H1 (cell line): ENCODE results near the gene KRT9. TPM values are rescaled to one million over a fixed set of nuclear protein-coding genes. Genes with fewer than 3 reads are reported as not detected.

Source experiments
- CTCF ChIA-PET: fragments of 300-600 bp; sonication (Branson Sonifier 250); formaldehyde crosslinking; loops from one replicate; lab custom pipeline; 2021; ENCODE audit not compliant: partially characterized antibody; lab: Charles Lee
- POLR2A ChIA-PET: fragments of 300-600 bp; sonication (Branson Sonifier 250); formaldehyde crosslinking; loops from one replicate; lab custom pipeline; 2021; ENCODE audit warnings: inconsistent platforms; ENCODE audit not compliant: partially characterized antibody; lab: Charles Lee
- DNase-seq, 2 experiments: peaks; one replicate each; pipeline versions ENCODE4 v3.0.0 to v3.0.0-alpha.2; 2010 to 2022; ENCODE audit warnings: low spot score in 2 of 2, low read depth in 1 of 2, mixed read lengths in 1 of 2
- FAIRE-seq: peaks from 2 replicates; lab custom pipeline; 2011; peaks lifted over from hg19 to GRCh38; lab: Jason Lieb, UNC
- H2AFZ ChIP-seq: 2 replicates; pipeline ENCODE4 v1.8.1; 2012; ENCODE audit warnings: low read length, inconsistent platforms
- H2AK5ac ChIP-seq: 2 replicates; pipeline ENCODE4 v1.6.1; 2013; ENCODE audit warnings: low read depth, low read length
- H2BK120ac ChIP-seq: replicated peaks from 2 replicates; pipeline ENCODE3; 2013; ENCODE audit warnings: low read depth, low read length, inconsistent platforms
- H2BK12ac ChIP-seq: 2 replicates; pipeline ENCODE4 v1.6.1; 2013; ENCODE audit warnings: low read depth, low read length
- H2BK15ac ChIP-seq: 2 replicates; pipeline ENCODE4 v1.6.1; 2013; ENCODE audit warnings: low read length
- H2BK20ac ChIP-seq: 2 replicates; pipeline ENCODE4 v1.6.1; 2013; ENCODE audit warnings: low read length
- H2BK5ac ChIP-seq: 2 replicates; pipeline ENCODE4 v1.6.1; 2013; ENCODE audit warnings: low read depth, low read length
- H3K14ac ChIP-seq: 2 replicates; pipeline ENCODE4 v1.6.1; 2013; ENCODE audit warnings: inconsistent platforms; ENCODE audit not compliant: insufficient read length
- H3K18ac ChIP-seq: 2 replicates; pipeline ENCODE4 v1.6.1; 2013; ENCODE audit warnings: low read length; ENCODE audit errors: extremely low read depth
- H3K23ac ChIP-seq: 2 replicates; pipeline ENCODE4 v1.6.1; 2013; ENCODE audit warnings: inconsistent platforms; ENCODE audit not compliant: insufficient read length
- H3K23me2 ChIP-seq: 2 replicates; pipeline ENCODE4 v1.6.1; 2013; ENCODE audit warnings: low read depth, low read length
- H3K27ac ChIP-seq: 2 replicates; pipeline ENCODE4 v1.6.1; 2011; ENCODE audit warnings: low read depth, low read length, inconsistent platforms
- H3K27me3 ChIP-seq, 4 experiments: replicated peaks in 1 of 4; 1 replicate in 1 of 4; 2 replicates in 3 of 4; pipeline versions ENCODE4 v1.6.1 to v1.8.1; 2011 to 2013; ENCODE audit warnings: low read length in 3 of 4, mild to moderate bottlenecking in 3 of 4, inconsistent platforms in 2 of 4, mixed read lengths in 2 of 4, moderate library complexity in 1 of 4; ENCODE audit not compliant: control insufficient read depth in 3 of 4, insufficient read depth in 3 of 4; ENCODE audit errors: extremely low read depth in 1 of 4
- H3K36me3 ChIP-seq, 4 experiments: 2 replicates each; pipeline versions ENCODE4 v1.6.1 to v1.8.1; 2011 to 2013; ENCODE audit warnings: mild to moderate bottlenecking in 4 of 4, low read length in 3 of 4, moderate library complexity in 2 of 4, control low read depth in 1 of 4, inconsistent platforms in 1 of 4; ENCODE audit not compliant: insufficient read depth in 4 of 4, control insufficient read depth in 2 of 4
- H3K4ac ChIP-seq: replicated peaks from 2 replicates; pipeline ENCODE3; 2013; ENCODE audit warnings: low read length, low read depth, mixed read lengths, inconsistent platforms; ENCODE audit not compliant: insufficient read length
- H3K4me1 ChIP-seq, 4 experiments: replicated peaks in 1 of 4; 1 replicate in 1 of 4; 2 replicates in 3 of 4; pipeline versions ENCODE4 v1.6.1 to v1.8.1; 2011 to 2013; ENCODE audit warnings: low read length in 3 of 4, inconsistent platforms in 2 of 4, mixed read lengths in 1 of 4; ENCODE audit not compliant: insufficient read depth in 4 of 4, control insufficient read depth in 3 of 4
- H3K4me2 ChIP-seq, 2 experiments: 2 replicates each; pipeline versions ENCODE4 v1.6.1 to v1.8.1; 2011 to 2013; ENCODE audit warnings: low read depth in 2 of 2, low read length in 2 of 2, control low read depth in 1 of 2, inconsistent platforms in 1 of 2, mild to moderate bottlenecking in 1 of 2; ENCODE audit not compliant: insufficient read depth in 1 of 2
- H3K4me3 ChIP-seq, 4 experiments: fragments of 200-600, 300-600 bp in 1 of 4; sonication (generic), shearing (Covaris generic), sonication (Bioruptor Twin) in 1 of 4; 2 replicates each; pipeline versions ENCODE4 v1.5.1 to v1.8.1; 2011 to 2016; ENCODE audit warnings: low read length in 4 of 4, low read depth in 3 of 4, control low read depth in 2 of 4, inconsistent platforms in 2 of 4, mild to moderate bottlenecking in 2 of 4, mixed read lengths in 1 of 4, moderate library complexity in 1 of 4; ENCODE audit not compliant: insufficient read depth in 2 of 4; ENCODE audit errors: extremely low read depth in 1 of 4
- H3K56ac ChIP-seq: replicated peaks from 2 replicates; pipeline ENCODE3; 2013; ENCODE audit warnings: low read depth, mild to moderate bottlenecking, mixed read lengths, low read length, inconsistent platforms; ENCODE audit not compliant: insufficient read length
- H3K79me1 ChIP-seq: 2 replicates; pipeline ENCODE4 v1.6.1; 2013; ENCODE audit warnings: low read depth, low read length, control low read depth
- H3K79me2 ChIP-seq, 2 experiments: 2 replicates each; pipeline versions ENCODE4 v1.6.1 to v1.8.1; 2012 to 2013; ENCODE audit warnings: low read length in 2 of 2, mild to moderate bottlenecking in 2 of 2, inconsistent platforms in 1 of 2; ENCODE audit not compliant: insufficient read depth in 2 of 2, control insufficient read depth in 1 of 2
- H3K9ac ChIP-seq, 4 experiments: replicated peaks in 1 of 4; 1 replicate in 1 of 4; 2 replicates in 3 of 4; pipeline versions ENCODE4 v1.6.1 to v1.8.1; 2011 to 2013; ENCODE audit warnings: low read depth in 3 of 4, low read length in 3 of 4, control low read depth in 2 of 4, mild to moderate bottlenecking in 2 of 4, moderate library complexity in 2 of 4, inconsistent platforms in 1 of 4; ENCODE audit errors: extremely low read depth in 1 of 4
- H3K9me3 ChIP-seq, 2 experiments: 2 replicates each; pipeline versions ENCODE4 v1.6.1 to v1.8.1; 2012 to 2013; ENCODE audit warnings: mild to moderate bottlenecking in 2 of 2, moderate library complexity in 2 of 2, control low read depth in 1 of 2, inconsistent platforms in 1 of 2, low read depth in 1 of 2, low read length in 1 of 2, mixed read lengths in 1 of 2; ENCODE audit not compliant: insufficient read depth in 2 of 2
- H4K20me1 ChIP-seq, 2 experiments: replicated peaks in 1 of 2; 2 replicates each; pipeline versions ENCODE3 to v1.8.1; 2011 to 2013; ENCODE audit warnings: inconsistent platforms in 2 of 2, low read length in 2 of 2, mild to moderate bottlenecking in 1 of 2; ENCODE audit not compliant: insufficient read depth in 2 of 2, control insufficient read depth in 1 of 2
- H4K5ac ChIP-seq: 2 replicates; pipeline ENCODE4 v1.6.1; 2013; ENCODE audit warnings: low read length, low read depth, mixed read lengths, inconsistent platforms; ENCODE audit not compliant: insufficient read length
- H4K8ac ChIP-seq: 2 replicates; pipeline ENCODE4 v1.8.0; 2013; ENCODE audit warnings: mild to moderate bottlenecking, moderate library complexity, low read length, inconsistent platforms; ENCODE audit not compliant: insufficient read depth; ENCODE audit errors: extremely low read depth
- H4K91ac ChIP-seq: replicated peaks from 2 replicates; pipeline ENCODE3; 2013; ENCODE audit warnings: low read length, mixed read lengths, inconsistent platforms; ENCODE audit not compliant: insufficient read length
- CBX5 ChIP-seq: fragments of 300-800, 300-1000 bp; sonication (generic); IDR thresholded peaks from 2 replicates; pipeline ENCODE4 v1.7.1; 2016; ENCODE audit warnings: antibody characterized with exemption, low read length, low read depth
- EP300 ChIP-seq, 2 experiments: IDR thresholded peaks; 1 replicate in 1 of 2; 2 replicates in 1 of 2; pipeline ENCODE4 v1.6.1; 2011 to 2012; ENCODE audit warnings: low read depth in 2 of 2, low read length in 2 of 2, mild to moderate bottlenecking in 2 of 2, borderline replicate concordance in 1 of 2, inconsistent platforms in 1 of 2, moderate library complexity in 1 of 2
- FOSL1 ChIP-seq: IDR thresholded peaks from 2 replicates; pipeline ENCODE4 v1.6.1; 2011; ENCODE audit warnings: mild to moderate bottlenecking, low read depth, low read length, moderate library complexity; ENCODE audit not compliant: insufficient read depth
- GTF2F1 ChIP-seq: IDR thresholded peaks from 2 replicates; pipeline ENCODE4 v1.6.1; 2012; ENCODE audit warnings: low read depth, low read length, improper control_type of control experiment, borderline replicate concordance
- KDM1A ChIP-seq: fragments of 200-600, 300-600 bp; sonication (generic); IDR thresholded peaks from 2 replicates; pipeline ENCODE4 v1.7.1; 2016; ENCODE audit warnings: mild to moderate bottlenecking, low read length, borderline replicate concordance
- KDM4A ChIP-seq: IDR thresholded peaks from one replicate; pipeline ENCODE4 v1.7.1; 2012; ENCODE audit warnings: low read depth, mild to moderate bottlenecking, moderate library complexity, low read length, inconsistent platforms; ENCODE audit not compliant: severe bottlenecking
- NANOG ChIP-seq: IDR thresholded peaks from 2 replicates; pipeline ENCODE4 v1.6.1; 2011; ENCODE audit warnings: low read length, low read depth, mild to moderate bottlenecking, inconsistent platforms; ENCODE audit not compliant: insufficient read depth, poor library complexity, severe bottlenecking
- NRF1 ChIP-seq: IDR thresholded peaks from 2 replicates; pipeline ENCODE4 v1.6.1; 2011; ENCODE audit warnings: mild to moderate bottlenecking, low read depth, low read length, improper control_type of control experiment
- RAD21 ChIP-seq, 2 experiments: IDR thresholded peaks in 1 of 2; conservative IDR thresholded peaks in 1 of 2; 2 replicates each; pipeline ENCODE4 v1.6.1; 2011; ENCODE audit warnings: low read depth in 2 of 2, low read length in 2 of 2, improper control_type of control experiment in 1 of 2, inconsistent platforms in 1 of 2, mild to moderate bottlenecking in 1 of 2, moderate library complexity in 1 of 2
- RXRA ChIP-seq: IDR thresholded peaks from 2 replicates; pipeline ENCODE4 v1.6.1; 2011; ENCODE audit warnings: low read depth, mild to moderate bottlenecking, low read length, moderate library complexity; ENCODE audit not compliant: insufficient read depth
- SP2 ChIP-seq: IDR thresholded peaks from 2 replicates; pipeline ENCODE4 v1.6.1; 2012; ENCODE audit warnings: mild to moderate bottlenecking, low read length, inconsistent platforms
- SP4 ChIP-seq: IDR thresholded peaks from 2 replicates; pipeline ENCODE4 v1.6.1; 2012; ENCODE audit warnings: low read length, inconsistent platforms
- SRF ChIP-seq: IDR thresholded peaks from 2 replicates; pipeline ENCODE4 v1.6.1; 2011; ENCODE audit warnings: mild to moderate bottlenecking, low read depth, low read length, moderate library complexity
- TEAD4 ChIP-seq: IDR thresholded peaks from 2 replicates; pipeline ENCODE4 v1.6.1; 2012; ENCODE audit warnings: low read depth, low read length, inconsistent platforms, mixed read lengths
- WGBS, 2 experiments: shearing (Covaris generic) in 1 of 2; methylation state at CpG; one replicate each; pipeline versions ENCODE4 v1.1.6 to v1.1.7; 2013 to 2015; ENCODE audit warnings: low lambda C conversion rate in 2 of 2, mixed read lengths in 2 of 2, inconsistent platforms in 1 of 2, low coverage in 1 of 2, missing lambda C conversion rate in 1 of 2; ENCODE audit not compliant: insufficient replicate concordance in 2 of 2, insufficient coverage in 1 of 2, insufficient read length in 1 of 2; ENCODE audit errors: extremely low coverage in 1 of 2, missing lambda C conversion rate in 1 of 2; 5-methylcytosine and 5-hydroxymethylcytosine counted together
- polyA plus RNA-seq, 7 experiments: library from polyadenylated mRNA; depleted of rRNA in 3 of 7; stranded (reverse) in 5 of 7; unstranded in 2 of 7; fragments of >200 nt in 5 of 7; fragments of 200-250 nt in 2 of 7; gene quantifications; 1 replicate in 5 of 7; 2 replicates in 1 of 7; 4 replicates in 1 of 7; pipeline versions ENCODE4 v1.2.1 to v1.2.3, GENCODE V29; 2011 to 2013; ENCODE audit warnings: missing spikeins in 2 of 7, mixed read lengths in 2 of 7
- total RNA-seq: library from RNA; stranded (reverse); fragmentation: NEBNext Ultra II Directional; extraction: Animal tissue kit (Norgen Biotek cat#: 25700); gene quantifications from 2 replicates; pipeline ENCODE4 v1.2.1, GENCODE V29; 2021

The KRT9 gene
- total and polyA plus RNA-seq, 2 of the 8 experiments (the other 6 are each of a cell fraction or from before 2014, with no cell fraction given): not detected

- Histone ChIP-seq H3K4me2 (no peak overlapping the region), H4K91ac (no peak overlapping the region), H3K23me2 (no peaks in the 10 kb centered on the region), H2BK12ac (peak overlapping the region; percentile 84; the same call in 1 of the 2 replicates), H4K5ac (no peak overlapping the region), H3K36me3 (no peaks in the 10 kb centered on the region), H3K27ac (no peak overlapping the region), H3K23ac (no peak overlapping the region), H3K4me3 (no peak overlapping the region), H2AK5ac (no peak overlapping the region), H3K4ac (no peak overlapping the region), H3K14ac (no peak overlapping the region), H2AFZ (no peak overlapping the region), H4K8ac (no peak overlapping the region; the same call in 1 of the 2 replicates), H3K9me3 (no peaks in the 10 kb centered on the region), H3K27me3 (no peaks in the 10 kb centered on the region), H2BK5ac (peak overlapping the region; percentile 63; the same call in 1 of the 2 replicates), H3K18ac (no peak overlapping the region), H3K4me1 (peaks cover 0 to 4% (median 2%) of the 10 kb centered on the region in 4 experiments; a peak in 3 of 7 replicates), H3K56ac (no peak overlapping the region), H3K79me1 (no peaks in the 10 kb centered on the region), H2BK15ac (0 out of 2 replicates have a peak overlapping the region, but pooled peaks have one; percentile 72), H2BK20ac (no peak overlapping the region), H4K20me1 (no peaks in the 10 kb centered on the region), H2BK120ac (no peak overlapping the region), H3K9ac (no peak overlapping the region), H3K79me2 (no peaks in the 10 kb centered on the region)
- 82% methylated on average over 3 of the region's 3 CpGs; no CpG with 5 or more reads in 1 of the 2 experiments for WGBS, 2 experiments
- DNase-seq: no peak
- POLR2A ChIA-PET: no interaction called here
- no peak for FAIRE-seq
- CTCF ChIA-PET: interaction anchor here (0.6 to 14.5 kb wide), 6 partner anchors 13 to 56 kb away, joined by 3 to 103 read pairs (median 4); no protein-coding TSS in a partner anchor
- TF ChIP-seq CBX5 (no peak), GTF2F1 (no peak), RXRA (no peak), RAD21 (IDR thresholded peaks at IDR 0.05 in 1 of 2, conservative IDR thresholded peaks at IDR 0.05 in 1 of 2; ENCODE audit: low read depth in 2 of 2, low read length in 2 of 2) (no peak), TEAD4 (no peak), NANOG (no peak), EP300 (IDR thresholded peaks at IDR 0.05; ENCODE audit: borderline replicate concordance in 1 of 2, low read depth in 2 of 2, low read length in 2 of 2) (no peak), SRF (no peak), KDM1A (no peak), NRF1 (no peak), KDM4A (no peak), SP4 (no peak), FOSL1 (no peak), SP2 (no peak)
Observed at GRCh38 chr17:41617136-41617535, 45.3 kb upstream of the KRT9 start.
